IPS-NIHi7 (cell line): ENCODE measurements around the gene C1QBP.
"Not testable (repeated sequence)": the region's sequence is repeated elsewhere in the genome, so short reads cannot be mapped to it uniquely, and the experiment has no call there.

Experiments
- DNase-seq: peaks from one replicate; pipeline ENCODE4 v3.0.0; 2012; ENCODE audit warnings: mixed read lengths; ENCODE audit errors: extremely low spot score

Gene C1QBP

GRCh38 chr17:5438716-5439445 lies at the start of gene C1QBP:
Gene C1QBP, minus strand, starts transcription at chr17:5439155. Its CDS starts 82 bp downstream, at chr17:5439073.
- peak; percentile 95 for DNase-seq

- no peak for DNase-seq
Measured at GRCh38 chr17:5488752-5489151, 49.8 kb upstream of the C1QBP start.

DNA sequence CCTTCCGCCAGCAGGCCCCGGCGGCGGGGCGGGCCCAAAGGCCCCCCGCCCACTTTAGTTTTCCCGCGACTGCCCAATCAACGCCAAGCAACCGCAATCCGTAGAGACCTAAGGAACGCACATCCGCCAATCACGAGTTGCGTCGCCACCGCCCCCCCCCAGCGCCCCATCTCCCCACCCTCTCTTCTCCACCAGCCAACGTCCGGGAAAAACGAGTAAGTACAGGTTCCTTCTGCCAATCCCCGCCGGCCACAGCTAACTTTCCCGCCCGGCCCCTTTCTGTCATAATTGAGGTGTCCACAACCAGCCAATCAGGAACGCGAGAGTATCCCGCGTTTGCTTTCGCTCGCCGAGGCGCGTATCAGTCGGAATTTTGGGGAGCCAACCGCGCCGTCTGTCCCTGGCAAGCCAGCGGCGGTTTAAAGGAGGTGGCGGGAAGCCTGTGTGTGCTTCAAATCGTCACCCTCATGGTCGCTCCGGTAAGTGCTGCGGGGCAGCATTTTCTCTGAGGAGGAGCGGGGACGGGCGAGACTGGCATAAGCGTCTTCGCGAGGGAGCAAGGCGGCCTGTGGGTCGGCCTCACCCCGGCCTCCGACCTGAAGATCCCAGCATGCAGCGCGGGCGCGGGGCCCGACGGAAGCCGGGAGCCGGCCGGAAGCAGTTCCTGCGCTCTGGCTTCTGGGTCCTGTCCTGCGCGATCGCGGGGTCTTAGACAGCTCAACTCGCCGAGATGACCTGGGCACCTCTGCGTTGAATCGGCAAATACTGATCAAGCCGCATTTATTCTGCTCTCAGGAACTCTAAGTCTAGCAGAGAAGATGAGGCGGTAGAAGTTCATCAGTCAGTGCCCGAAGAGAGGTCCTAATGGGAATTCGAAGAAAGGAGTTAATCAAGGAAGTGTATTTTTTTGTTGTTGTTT lies 47.5 kb upstream of the C1QBP start, which contains the start of gene MIS12:
MIS12 (plus strand) TSS at position 361 of the 919 bp plus-strand sequence. CDS start 2,297 bp downstream, outside the sequence.
- DNase-seq: peak; percentile 99

- DNase-seq: peak; percentile 43
Measured at GRCh38 chr17:5485270-5486205, 46.6 kb upstream of the C1QBP start, which contains the start of gene DERL2. Gene DERL2, minus strand, starts transcription at chr17:5486178. Its CDS starts 17 bp downstream, at chr17:5486161.

DNA sequence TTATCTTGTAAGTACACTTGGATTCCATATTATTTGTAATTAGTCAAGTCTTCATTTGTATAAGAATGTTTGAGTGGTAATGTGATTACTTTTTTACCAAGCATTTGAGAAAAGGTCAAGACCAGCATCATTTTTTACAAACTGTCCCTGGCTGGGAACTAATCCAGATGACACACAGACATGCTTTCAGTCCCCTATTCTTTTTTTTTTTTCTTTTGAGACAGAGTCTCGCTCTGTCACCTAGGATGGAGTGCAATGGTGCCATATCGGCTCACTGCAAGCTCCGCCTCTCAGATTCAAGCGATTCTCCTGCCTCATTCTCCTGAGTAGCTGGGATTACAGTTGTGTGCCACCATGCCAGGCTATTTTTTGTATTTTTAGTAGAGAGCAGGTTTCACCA lies 42.5 kb upstream of the C1QBP start:
- no peak for DNase-seq

DNA sequence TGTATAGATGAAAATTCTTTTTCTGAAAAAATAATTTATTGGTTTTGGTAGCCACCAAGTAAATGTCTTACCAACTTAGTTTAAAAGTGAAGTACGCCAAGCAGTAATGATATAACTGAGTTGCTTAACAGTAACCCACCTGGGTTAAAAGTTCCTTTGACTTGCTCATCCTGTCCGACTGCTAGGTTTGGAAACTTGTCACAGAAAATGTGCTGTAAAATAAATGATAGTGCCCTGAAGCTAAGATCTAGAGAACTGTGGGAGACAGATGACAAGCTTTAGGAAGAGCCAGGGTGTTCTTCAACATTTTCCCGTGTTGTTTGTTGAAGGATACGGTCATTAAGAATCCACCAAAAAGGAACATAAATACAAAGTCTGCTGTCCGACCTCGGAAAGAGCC lies 42.0 kb upstream of the C1QBP start:
- no peak for DNase-seq

DNA sequence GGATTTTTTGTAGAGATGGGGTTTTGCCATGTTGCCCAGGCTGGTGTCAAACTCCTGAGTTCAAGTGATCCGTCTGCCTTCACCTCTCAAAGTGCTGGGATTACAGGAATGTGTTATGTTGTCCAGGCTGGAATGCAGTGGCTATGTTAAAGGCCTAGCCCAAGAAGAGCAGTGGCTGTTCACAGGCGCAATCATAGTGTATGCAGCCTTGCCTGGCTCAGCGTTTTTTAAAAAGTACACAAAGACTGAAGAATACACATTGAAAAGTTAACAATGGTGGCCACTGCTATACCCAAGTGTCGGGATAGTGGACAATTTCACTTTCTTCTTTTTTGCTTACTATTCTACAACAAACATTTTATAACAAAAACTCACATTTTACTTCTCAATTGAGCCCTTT lies 40.0 kb upstream of the C1QBP start:
- DNase-seq: no peak

DNA sequence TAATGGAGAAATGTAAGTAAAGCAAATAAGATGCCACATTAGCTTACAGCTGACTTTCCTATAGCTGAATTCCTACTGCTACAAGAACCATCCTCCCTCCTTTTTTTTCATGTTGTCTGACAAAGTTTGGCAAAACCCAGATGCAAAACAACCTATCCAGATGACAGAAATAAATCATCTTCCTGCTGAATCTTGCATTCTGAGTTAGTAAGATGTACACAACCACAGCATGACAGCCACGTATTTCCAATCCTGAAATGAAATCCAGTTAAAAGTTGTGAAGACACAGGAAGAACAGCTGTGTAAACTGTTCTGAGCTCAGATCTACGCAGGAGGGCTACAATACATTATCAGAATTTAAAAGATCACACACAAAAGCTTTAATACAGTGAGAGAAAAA lies 35.0 kb upstream of the C1QBP start:
- no peak for DNase-seq

DNA sequence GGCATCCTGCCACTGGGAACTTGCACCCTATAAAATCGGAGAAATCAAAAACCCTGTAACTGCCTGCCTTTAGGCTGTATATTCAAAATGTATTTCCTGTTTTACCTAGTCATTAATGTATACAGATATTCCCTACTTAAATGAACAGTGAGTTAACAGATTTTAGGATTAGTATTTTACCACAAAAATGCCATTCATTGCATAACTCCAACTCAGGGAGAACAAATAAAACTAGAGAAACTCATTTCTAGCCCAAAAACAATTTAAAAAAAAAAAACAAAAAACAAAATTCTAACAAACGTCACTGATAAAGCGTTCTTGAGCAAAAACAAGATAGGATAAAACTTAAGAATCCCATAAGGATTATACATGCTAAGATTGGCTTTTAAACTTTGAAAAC lies 33.6 kb upstream of the C1QBP start:
- no peak for DNase-seq

- DNase-seq: no peak
Measured at GRCh38 chr17:5468075-5468473, 29.1 kb upstream of the C1QBP start.

DNA sequence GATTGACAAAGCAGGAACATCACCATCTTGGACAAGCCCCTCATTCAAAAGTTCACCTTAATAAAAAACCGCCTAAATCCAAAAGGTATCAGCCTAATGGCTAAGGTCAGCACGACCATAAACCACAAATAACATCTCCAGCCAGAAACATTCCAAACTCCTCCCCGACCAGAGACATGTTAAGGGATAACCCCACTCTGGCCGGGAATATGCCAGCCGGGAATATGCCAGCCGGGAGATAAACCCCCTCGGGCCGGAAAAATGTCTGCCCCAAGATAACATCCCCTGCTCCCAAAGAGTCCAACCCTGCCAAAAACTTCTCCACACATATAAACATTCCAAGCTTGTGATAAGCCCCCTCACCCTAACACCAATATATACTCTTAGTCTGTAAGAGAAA lies 28.5 kb upstream of the C1QBP start:
- no peak for DNase-seq

- no peak for DNase-seq
Measured at GRCh38 chr17:5466295-5466694, 27.3 kb upstream of the C1QBP start.

DNA sequence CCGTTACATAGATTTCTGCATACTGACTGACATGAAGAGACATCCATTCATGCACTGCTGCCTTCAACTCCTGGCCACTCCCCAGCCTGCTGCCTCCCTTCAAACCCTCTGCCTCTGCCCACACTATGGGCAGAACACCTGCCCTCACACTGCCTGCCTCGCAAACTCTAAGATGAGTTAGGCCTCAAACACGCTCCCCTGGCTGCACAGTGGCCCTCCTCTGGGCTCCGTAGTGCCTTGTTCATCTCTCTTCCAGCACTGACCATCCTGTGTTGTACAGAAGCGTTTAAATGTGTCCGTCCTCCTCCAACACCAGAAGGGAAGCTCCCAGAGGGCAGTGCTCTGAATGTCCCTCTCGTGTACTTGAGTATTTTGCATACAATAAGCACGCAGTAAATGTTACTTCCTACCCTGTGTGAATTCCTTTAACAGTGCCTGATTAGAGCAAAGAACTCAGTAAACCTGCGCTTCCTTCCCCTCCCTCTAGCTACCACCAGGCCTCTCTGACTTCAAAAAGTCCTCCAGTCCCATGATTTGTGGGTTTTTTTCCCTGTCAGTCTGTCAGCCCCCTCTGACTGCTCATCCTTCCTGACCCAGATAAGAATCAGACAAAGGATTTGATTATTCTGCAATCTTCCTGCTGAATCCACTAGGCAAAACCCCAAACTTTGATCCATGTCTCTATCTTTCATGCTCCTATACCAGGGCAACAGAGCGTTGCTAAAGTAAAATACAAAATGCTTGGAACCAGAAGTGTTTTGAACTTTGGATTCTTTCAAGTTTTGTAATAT lies 26.0 kb upstream of the C1QBP start:
- DNase-seq: no peak

GRCh38 chr17:5446786-5447185 lies 7.8 kb upstream of the C1QBP start:
- no peak for DNase-seq

- DNase-seq: no peak
Measured at GRCh38 chr17:5444209-5444608, 5.3 kb upstream of the C1QBP start.

GRCh38 chr17:5443728-5444127 lies 4.8 kb upstream of the C1QBP start:
- no peak for DNase-seq

DNA sequence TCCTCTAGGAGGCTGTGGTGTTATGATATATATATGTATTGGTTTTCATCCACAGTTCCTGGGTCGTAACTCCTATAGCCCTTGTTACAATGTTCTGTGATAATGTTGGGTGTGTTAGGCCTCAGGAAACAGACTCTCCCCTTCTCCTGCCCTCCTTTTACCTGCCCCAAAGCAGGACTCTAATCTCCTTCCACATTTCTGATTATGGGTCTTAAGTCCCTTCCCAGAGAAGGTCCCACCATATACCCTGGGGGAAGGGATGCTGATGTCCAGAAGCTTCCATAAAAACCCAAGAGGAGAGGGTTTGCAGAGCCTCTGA lies 450 bp upstream of the C1QBP start:
- no peak for DNase-seq

- no peak for DNase-seq
Measured at GRCh38 chr17:5437721-5438317, 1.1 kb downstream of the C1QBP start.

- not testable (repeated sequence) for DNase-seq
Measured at GRCh38 chr17:5435781-5436315, 3.1 kb downstream of the C1QBP start.

DNA sequence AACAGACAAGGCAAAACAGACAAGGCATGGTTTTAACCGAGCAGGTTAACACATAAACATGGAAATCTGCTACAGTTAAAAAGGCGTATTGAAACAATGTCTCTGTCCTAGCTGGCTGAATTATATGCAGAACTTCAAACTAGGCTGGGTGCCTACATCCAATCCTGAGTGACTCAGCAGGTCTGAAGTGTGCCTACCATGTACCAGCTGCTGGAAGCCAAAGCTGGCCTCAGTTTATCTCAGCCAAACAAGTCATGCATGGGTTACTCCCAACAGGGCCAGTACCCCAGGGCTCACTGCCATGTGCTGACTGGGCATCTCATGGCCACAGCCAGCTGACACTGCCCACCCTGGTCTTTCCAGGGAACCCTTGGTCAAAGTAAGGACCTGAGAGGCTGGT lies 4.0 kb downstream of the C1QBP start:
- no peak for DNase-seq
